MM.1S (cell line): ENCODE results near the gene CAMSAP1.

Experiments
- CTCF ChIP-seq: fragments of 300-600 bp; sonication (generic); IDR thresholded peaks from 2 replicates; pipeline ENCODE4 v1.5.1; 2016; ENCODE audit warnings: antibody characterized with exemption, low read length, mixed read lengths
- EZH2 ChIP-seq: fragments of 300-600 bp; sonication (generic); optimal IDR thresholded peaks from 2 replicates; pipeline ENCODE3; 2017; ENCODE audit warnings: low read depth, mild to moderate bottlenecking, antibody characterized with exemption, low read length, mixed read lengths
- EZH2phosphoT487 ChIP-seq: fragments of 300-600 bp; sonication (generic); IDR thresholded peaks from 2 replicates; pipeline ENCODE4 v1.6.1; 2018; ENCODE audit warnings: antibody characterized with exemption, low read length

- no peak for TF ChIP-seq CTCF
- TF ChIP-seq EZH2phosphoT487, result no peak
- no peak for TF ChIP-seq EZH2
These were observed 80.0 kb downstream of the CAMSAP1 start for GRCh38 chr9:135827301-135827700.
